ENCODE results near the gene UNC13B.

DNA sequence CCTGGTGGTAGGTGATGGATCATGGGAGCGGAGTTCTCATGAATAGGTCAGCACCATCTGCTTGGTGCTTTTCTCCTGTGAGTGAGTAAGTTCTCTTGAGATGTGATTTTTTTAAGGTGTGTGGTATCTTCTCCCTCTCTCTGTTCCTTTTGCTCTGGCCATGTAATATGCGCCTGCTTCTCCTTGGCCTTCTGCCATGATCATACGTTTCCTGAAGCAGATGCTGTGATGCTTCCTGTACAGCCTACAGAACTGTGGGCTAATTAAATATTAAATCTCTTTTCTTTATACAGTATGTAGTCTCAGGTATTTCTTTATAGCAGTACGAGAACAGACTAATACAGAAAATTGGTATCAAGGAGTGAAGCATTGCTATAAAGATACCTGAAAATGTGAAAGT is 36.4 kb downstream of the UNC13B start:
- no peak for TF ChIP-seq SIN3A (IDR thresholded peaks at IDR 0.05; ENCODE audit: borderline replicate concordance, insufficient read depth, low read length)
- TF ChIP-seq POLR2AphosphoS5 (IDR thresholded peaks at IDR 0.05; ENCODE audit: low read depth, low read length), result no peak
- TF ChIP-seq, protein P1, sequence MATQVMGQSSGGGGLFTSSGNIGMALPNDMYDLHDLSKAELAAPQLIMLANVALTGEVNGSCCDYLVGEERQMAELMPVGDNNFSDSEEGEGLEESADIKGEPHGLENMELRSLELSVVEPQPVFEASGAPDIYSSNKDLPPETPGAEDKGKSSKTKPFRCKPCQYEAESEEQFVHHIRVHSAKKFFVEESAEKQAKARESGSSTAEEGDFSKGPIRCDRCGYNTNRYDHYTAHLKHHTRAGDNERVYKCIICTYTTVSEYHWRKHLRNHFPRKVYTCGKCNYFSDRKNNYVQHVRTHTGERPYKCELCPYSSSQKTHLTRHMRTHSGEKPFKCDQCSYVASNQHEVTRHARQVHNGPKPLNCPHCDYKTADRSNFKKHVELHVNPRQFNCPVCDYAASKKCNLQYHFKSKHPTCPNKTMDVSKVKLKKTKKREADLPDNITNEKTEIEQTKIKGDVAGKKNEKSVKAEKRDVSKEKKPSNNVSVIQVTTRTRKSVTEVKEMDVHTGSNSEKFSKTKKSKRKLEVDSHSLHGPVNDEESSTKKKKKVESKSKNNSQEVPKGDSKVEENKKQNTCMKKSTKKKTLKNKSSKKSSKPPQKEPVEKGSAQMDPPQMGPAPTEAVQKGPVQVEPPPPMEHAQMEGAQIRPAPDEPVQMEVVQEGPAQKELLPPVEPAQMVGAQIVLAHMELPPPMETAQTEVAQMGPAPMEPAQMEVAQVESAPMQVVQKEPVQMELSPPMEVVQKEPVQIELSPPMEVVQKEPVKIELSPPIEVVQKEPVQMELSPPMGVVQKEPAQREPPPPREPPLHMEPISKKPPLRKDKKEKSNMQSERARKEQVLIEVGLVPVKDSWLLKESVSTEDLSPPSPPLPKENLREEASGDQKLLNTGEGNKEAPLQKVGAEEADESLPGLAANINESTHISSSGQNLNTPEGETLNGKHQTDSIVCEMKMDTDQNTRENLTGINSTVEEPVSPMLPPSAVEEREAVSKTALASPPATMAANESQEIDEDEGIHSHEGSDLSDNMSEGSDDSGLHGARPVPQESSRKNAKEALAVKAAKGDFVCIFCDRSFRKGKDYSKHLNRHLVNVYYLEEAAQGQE (IDR thresholded peaks at IDR 0.05; ENCODE audit: insufficient read depth in 1 of 2, low read depth in 2 of 2, low read length in 2 of 2), result no peak
- no peak for TF ChIP-seq TAF1 (IDR thresholded peaks at IDR 0.05; ENCODE audit: borderline replicate concordance, insufficient read depth, low read length)
